Smooth muscle cell (in vitro differentiated cells): ENCODE measurements around the gene COPS9. TPM values are rescaled to one million over a fixed set of nuclear protein-coding genes. Genes with fewer than 3 reads are reported as not detected.

ENCODE experiments used
- DNase-seq: peaks from one replicate; lab custom pipeline; 2025; ENCODE audit not compliant: unreplicated experiment; lab: John Stamatoyannopoulos, UW
- H2AFZ ChIP-seq: fragments of 200-600 bp; sonication (generic); 2 replicates; pipeline ENCODE4 v1.6.0; 2016; ENCODE audit warnings: antibody characterized with exemption, low read depth, mild to moderate bottlenecking
- H3F3A ChIP-seq: fragments of 200-600 bp; sonication (generic); 2 replicates; pipeline ENCODE4 v1.6.0; 2017; ENCODE audit warnings: antibody characterized with exemption, low read depth
- H3K27ac ChIP-seq: fragments of 200-600 bp; sonication (generic); 2 replicates; pipeline ENCODE4 v1.5.1; 2016; ENCODE audit warnings: low read depth, mild to moderate bottlenecking
- H3K27me3 ChIP-seq: fragments of 200-600 bp; sonication (generic); 2 replicates; pipeline ENCODE4 v1.6.1; 2016; ENCODE audit warnings: low read depth, mild to moderate bottlenecking
- H3K36me3 ChIP-seq: fragments of 200-600 bp; sonication (generic); 2 replicates; pipeline ENCODE4 v1.5.1; 2016; ENCODE audit warnings: low read depth
- H3K4me1 ChIP-seq: fragments of 200-600 bp; sonication (generic); 2 replicates; pipeline ENCODE4 v1.5.1; 2016; ENCODE audit warnings: low read depth
- H3K4me2 ChIP-seq: fragments of 200-600 bp; sonication (generic); 2 replicates; pipeline ENCODE4 v1.6.0; 2016; ENCODE audit warnings: mild to moderate bottlenecking
- H3K4me3 ChIP-seq: fragments of 200-600 bp; sonication (generic); 2 replicates; pipeline ENCODE4 v1.5.1; 2016; ENCODE audit warnings: mild to moderate bottlenecking
- H3K79me2 ChIP-seq: fragments of 200-600 bp; sonication (generic); 2 replicates; pipeline ENCODE4 v1.6.0; 2016; ENCODE audit warnings: low read depth, mild to moderate bottlenecking
- H3K9ac ChIP-seq: fragments of 200-600 bp; sonication (generic); 2 replicates; pipeline ENCODE4 v1.6.0; 2016; ENCODE audit warnings: low read depth
- H3K9me3 ChIP-seq: fragments of 200-600 bp; sonication (generic); replicated peaks from 2 replicates; pipeline ENCODE4 v1.5.1; 2016; ENCODE audit warnings: low read depth
- H4K20me1 ChIP-seq: fragments of 200-600 bp; sonication (generic); 2 replicates; pipeline ENCODE4 v1.6.0; 2016; ENCODE audit warnings: low read depth
- WGBS: methylation state at CpG from one replicate; pipeline ENCODE4 v1.1.7; 2016; ENCODE audit warnings: low lambda C conversion rate; 5-methylcytosine and 5-hydroxymethylcytosine counted together
- polyA plus RNA-seq: library from polyadenylated mRNA; unstranded; fragments of >200 nt; fragmentation: Nextera tagmentation; extraction: Ambion mirVana; gene quantifications from 2 replicates; pipeline ENCODE4 v1.2.1, GENCODE V29; 2016
- total RNA-seq: library from RNA; depleted of rRNA; stranded (reverse); fragments of >200 nt; gene quantifications from 2 replicates; pipeline ENCODE4 v1.2.3, GENCODE V29; 2014
- TF ChIP-seq, protein P1 (sequence below): fragments of 200-600 bp; sonication (generic); IDR thresholded peaks from 2 replicates; pipeline ENCODE4 v1.5.1; 2017; ENCODE audit warnings: borderline replicate concordance, mild to moderate bottlenecking, antibody characterized with exemption; ENCODE audit not compliant: insufficient read depth, poor library complexity, severe bottlenecking

COPS9 gene
- total and polyA plus RNA-seq, 2 experiments from 2014 or later: 157 to 296 TPM

DNA sequence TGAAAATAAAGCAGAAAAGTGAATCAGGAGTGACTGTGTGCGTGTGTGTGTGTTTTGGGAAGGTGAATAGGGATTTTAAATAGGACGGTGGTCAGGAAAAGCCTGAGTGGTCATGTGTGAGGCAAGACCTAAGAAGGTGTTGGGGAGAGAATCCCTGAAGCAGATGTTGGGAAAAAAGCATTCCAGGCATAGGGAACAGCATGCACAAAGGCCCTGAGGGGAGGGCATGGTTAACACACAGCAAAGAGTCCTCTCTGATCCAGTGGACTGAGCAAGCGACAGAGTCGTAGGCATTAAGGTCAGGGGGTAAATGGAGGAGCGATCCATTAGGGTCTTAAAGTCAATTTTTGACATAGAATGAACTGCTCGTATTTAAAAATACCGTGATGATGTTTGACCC lies 38.4 kb upstream of the COPS9 start:
- H2AFZ ChIP-seq: no peak overlapping the region
- peaks cover 43% of the 10 kb centered on the region for H3K27me3 ChIP-seq
- no peak overlapping the region for H3K27ac ChIP-seq
- H3K4me3 ChIP-seq: no peak overlapping the region
- no peak overlapping the region for H3K9ac ChIP-seq
- H3K9me3 ChIP-seq: no peaks in the 10 kb centered on the region
- H3K4me2 ChIP-seq: no peak overlapping the region
- no peaks in the 10 kb centered on the region for H3K36me3 ChIP-seq
- 93% methylated on average over 7 of the region's 7 CpGs for WGBS
- H3K79me2 ChIP-seq: no peaks in the 10 kb centered on the region
- TF ChIP-seq, protein P1, sequence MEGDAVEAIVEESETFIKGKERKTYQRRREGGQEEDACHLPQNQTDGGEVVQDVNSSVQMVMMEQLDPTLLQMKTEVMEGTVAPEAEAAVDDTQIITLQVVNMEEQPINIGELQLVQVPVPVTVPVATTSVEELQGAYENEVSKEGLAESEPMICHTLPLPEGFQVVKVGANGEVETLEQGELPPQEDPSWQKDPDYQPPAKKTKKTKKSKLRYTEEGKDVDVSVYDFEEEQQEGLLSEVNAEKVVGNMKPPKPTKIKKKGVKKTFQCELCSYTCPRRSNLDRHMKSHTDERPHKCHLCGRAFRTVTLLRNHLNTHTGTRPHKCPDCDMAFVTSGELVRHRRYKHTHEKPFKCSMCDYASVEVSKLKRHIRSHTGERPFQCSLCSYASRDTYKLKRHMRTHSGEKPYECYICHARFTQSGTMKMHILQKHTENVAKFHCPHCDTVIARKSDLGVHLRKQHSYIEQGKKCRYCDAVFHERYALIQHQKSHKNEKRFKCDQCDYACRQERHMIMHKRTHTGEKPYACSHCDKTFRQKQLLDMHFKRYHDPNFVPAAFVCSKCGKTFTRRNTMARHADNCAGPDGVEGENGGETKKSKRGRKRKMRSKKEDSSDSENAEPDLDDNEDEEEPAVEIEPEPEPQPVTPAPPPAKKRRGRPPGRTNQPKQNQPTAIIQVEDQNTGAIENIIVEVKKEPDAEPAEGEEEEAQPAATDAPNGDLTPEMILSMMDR: no peak
- no peaks in the 10 kb centered on the region for H3F3A ChIP-seq
- peaks cover 3% of the 10 kb centered on the region for H3K4me1 ChIP-seq
- H4K20me1 ChIP-seq: no peaks in the 10 kb centered on the region
- no peak for DNase-seq

DNA sequence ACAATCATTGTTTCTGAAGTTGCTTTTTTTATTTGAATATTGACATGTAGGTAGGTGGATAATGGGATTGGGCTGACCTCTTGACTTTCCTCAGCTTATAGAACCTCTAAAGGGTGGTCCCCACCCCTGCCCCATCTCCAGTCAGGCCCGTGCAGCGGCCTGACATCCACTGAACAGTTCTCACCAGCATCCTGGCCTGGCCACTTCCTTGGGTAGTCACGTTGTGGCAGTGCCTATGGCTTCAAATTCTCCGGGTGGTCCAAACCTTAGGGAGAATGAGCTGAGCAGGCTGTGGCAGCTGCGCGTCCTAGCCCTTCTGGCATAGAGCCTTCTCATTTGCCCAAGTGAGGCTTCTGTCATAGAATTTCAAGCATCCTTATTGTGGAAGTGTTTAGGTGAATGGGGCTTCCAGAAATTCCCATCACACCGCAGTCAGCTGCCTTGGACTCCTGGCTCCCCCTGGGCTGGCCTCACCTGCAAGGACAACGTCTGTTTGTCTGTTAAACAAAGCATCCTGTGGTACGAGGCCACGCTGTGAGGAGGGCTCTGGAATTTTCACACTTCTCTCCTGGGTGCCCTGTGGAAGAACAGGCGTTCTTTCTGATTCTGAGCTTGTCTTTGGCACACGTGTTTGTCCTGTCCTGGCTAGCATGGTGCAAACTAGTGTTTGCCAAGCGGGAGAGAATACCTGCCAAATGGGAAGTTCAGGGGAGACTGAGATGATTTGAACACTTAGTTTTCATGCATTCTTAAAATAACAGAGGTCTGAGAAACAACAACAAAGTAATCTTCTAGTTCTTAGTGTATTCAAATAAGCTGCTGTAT lies 36.2 kb upstream of the COPS9 start:
- Histone ChIP-seq H3K27me3 (peaks cover 26% of the 10 kb centered on the region), H3K9me3 (no peaks in the 10 kb centered on the region), H3K27ac (no peak overlapping the region), H3F3A (no peaks in the 10 kb centered on the region), H3K4me2 (no peak overlapping the region), H2AFZ (no peak overlapping the region), H3K36me3 (no peaks in the 10 kb centered on the region), H4K20me1 (no peaks in the 10 kb centered on the region), H3K4me1 (peaks cover 3% of the 10 kb centered on the region), H3K9ac (no peak overlapping the region), H3K79me2 (no peaks in the 10 kb centered on the region), H3K4me3 (no peak overlapping the region)
- TF ChIP-seq, protein P1: no peak
- DNase-seq: no peak
- WGBS: 88% methylated on average over 13 of the region's 13 CpGs

DNA sequence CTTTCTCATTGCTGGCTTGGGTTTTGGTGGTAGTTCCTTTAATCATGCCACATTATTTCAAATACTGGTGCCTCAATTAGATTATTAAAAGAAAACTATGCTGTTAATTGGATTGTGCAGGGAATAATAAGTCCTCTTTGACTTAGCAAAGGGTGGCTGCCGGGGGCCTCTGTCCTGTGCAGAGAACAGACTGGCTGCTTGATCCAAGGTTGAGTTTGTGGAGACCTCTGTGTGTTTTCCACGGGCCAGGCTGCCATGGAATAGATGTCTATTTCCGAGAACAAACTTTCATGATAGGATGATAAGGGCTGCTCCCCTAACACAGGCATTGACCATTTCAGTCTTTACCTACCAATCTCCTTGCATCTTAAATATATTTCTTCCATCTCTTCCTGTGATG lies 34.8 kb upstream of the COPS9 start:
- TF ChIP-seq, protein P1: no peak
- Histone ChIP-seq H3K4me1 (peaks cover 3% of the 10 kb centered on the region), H3K4me2 (no peak overlapping the region), H3K36me3 (no peaks in the 10 kb centered on the region), H3K27ac (no peak overlapping the region), H3F3A (no peaks in the 10 kb centered on the region), H3K79me2 (no peaks in the 10 kb centered on the region), H3K27me3 (peaks cover 15% of the 10 kb centered on the region), H4K20me1 (no peaks in the 10 kb centered on the region), H3K9ac (no peak overlapping the region), H3K9me3 (no peaks in the 10 kb centered on the region), H3K4me3 (no peak overlapping the region), H2AFZ (no peak overlapping the region)
- 88% methylated on average over 3 of the region's 3 CpGs for WGBS
- no peak for DNase-seq

DNA sequence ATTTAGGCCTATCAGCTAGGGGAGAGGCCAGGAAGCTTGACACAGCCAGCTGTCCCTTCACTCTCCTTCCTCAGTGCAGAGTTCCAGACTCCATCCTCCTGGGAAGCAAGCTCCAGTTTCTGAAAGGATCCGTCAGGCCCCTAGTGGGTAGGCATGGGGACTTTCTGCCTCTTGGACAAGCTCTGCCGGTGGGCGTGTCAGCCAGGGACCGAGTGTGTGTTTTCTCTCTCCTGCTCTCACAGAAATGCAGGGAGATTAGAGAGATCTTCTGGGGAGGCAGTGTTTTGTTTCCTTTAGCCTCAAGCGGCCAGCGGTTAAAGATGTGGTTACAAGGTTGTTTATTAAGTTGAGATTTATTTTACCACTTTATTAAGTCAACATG lies 34.2 kb upstream of the COPS9 start:
- no peak for DNase-seq
- H3K4me1 ChIP-seq: peaks cover 3% of the 10 kb centered on the region
- H3K36me3 ChIP-seq: no peaks in the 10 kb centered on the region
- H3K4me2 ChIP-seq: no peak overlapping the region
- H3K9ac ChIP-seq: no peak overlapping the region
- no peak overlapping the region for H3K27ac ChIP-seq
- H3K79me2 ChIP-seq: no peaks in the 10 kb centered on the region
- no peaks in the 10 kb centered on the region for H3K9me3 ChIP-seq
- H3K27me3 ChIP-seq: peaks cover 10% of the 10 kb centered on the region
- whole genome bisulfite sequencing: 54% methylated on average over 6 of the region's 6 CpGs
- TF ChIP-seq, protein P1: no peak
- H4K20me1 ChIP-seq: no peaks in the 10 kb centered on the region
- no peak overlapping the region for H2AFZ ChIP-seq
- no peaks in the 10 kb centered on the region for H3F3A ChIP-seq
- no peak overlapping the region for H3K4me3 ChIP-seq
